Fibroblast of villous mesenchyme (primary cell): ENCODE results near the gene ACIN1. TPM values are rescaled to one million over a fixed set of nuclear protein-coding genes. Genes with fewer than 3 reads are reported as not detected.

Experiments
- DNase-seq: peaks from one replicate; pipeline ENCODE4 v3.0.0-alpha.2; 2010; ENCODE audit warnings: low read depth
- H3K4me3 ChIP-seq: 2 replicates; pipeline ENCODE4 v1.5.1; 2011; ENCODE audit warnings: low read depth, mild to moderate bottlenecking, low read length
- total RNA-seq: library from RNA; depleted of rRNA; stranded (reverse); fragments of >200 nt; gene quantifications from 2 replicates; pipeline ENCODE4 v1.2.3, GENCODE V29; 2012
- TF ChIP-seq, protein P1 (sequence below): IDR thresholded peaks from 2 replicates; pipeline ENCODE4 v1.5.1; 2012; ENCODE audit warnings: low read depth, mild to moderate bottlenecking, low read length; ENCODE audit not compliant: insufficient read depth

ACIN1 gene, protein sequence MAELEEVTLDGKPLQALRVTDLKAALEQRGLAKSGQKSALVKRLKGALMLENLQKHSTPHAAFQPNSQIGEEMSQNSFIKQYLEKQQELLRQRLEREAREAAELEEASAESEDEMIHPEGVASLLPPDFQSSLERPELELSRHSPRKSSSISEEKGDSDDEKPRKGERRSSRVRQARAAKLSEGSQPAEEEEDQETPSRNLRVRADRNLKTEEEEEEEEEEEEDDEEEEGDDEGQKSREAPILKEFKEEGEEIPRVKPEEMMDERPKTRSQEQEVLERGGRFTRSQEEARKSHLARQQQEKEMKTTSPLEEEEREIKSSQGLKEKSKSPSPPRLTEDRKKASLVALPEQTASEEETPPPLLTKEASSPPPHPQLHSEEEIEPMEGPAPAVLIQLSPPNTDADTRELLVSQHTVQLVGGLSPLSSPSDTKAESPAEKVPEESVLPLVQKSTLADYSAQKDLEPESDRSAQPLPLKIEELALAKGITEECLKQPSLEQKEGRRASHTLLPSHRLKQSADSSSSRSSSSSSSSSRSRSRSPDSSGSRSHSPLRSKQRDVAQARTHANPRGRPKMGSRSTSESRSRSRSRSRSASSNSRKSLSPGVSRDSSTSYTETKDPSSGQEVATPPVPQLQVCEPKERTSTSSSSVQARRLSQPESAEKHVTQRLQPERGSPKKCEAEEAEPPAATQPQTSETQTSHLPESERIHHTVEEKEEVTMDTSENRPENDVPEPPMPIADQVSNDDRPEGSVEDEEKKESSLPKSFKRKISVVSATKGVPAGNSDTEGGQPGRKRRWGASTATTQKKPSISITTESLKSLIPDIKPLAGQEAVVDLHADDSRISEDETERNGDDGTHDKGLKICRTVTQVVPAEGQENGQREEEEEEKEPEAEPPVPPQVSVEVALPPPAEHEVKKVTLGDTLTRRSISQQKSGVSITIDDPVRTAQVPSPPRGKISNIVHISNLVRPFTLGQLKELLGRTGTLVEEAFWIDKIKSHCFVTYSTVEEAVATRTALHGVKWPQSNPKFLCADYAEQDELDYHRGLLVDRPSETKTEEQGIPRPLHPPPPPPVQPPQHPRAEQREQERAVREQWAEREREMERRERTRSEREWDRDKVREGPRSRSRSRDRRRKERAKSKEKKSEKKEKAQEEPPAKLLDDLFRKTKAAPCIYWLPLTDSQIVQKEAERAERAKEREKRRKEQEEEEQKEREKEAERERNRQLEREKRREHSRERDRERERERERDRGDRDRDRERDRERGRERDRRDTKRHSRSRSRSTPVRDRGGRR
- 93.1 and 106 TPM in 2 replicates for total RNA-seq

DNA sequence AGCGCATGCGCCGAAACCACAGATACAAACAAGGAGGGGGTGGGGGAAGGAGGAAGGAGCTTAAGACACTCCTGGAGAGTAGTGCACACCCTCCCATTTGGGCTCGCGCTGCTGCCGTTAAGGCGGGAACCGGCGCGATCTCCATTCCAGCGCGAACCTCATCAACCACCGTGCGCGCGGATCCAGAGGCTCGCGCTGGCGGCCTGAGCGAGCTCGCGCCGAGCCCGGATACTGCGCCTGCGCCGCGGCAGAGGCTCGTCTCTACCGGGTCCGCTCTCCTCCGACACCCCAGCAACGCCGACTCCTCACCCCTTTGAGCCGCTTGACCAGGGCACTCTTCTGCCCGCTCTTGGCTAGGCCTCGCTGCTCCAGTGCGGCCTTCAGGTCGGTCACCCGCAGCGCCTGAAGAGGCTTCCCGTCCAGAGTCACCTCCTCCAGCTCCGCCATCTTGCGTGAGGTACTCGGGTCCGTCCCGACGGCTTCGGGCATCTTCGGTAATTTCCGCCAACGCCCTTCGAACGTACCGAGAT is at the start of gene ACIN1:
ACIN1 (minus strand) TSS at position 471 of the 530 bp plus-strand sequence; CDS start at position 447, 24 bp downstream.
- peak within 1 kb of the TSS; percentile 91 for H3K4me3 ChIP-seq
- TF ChIP-seq, protein P1, sequence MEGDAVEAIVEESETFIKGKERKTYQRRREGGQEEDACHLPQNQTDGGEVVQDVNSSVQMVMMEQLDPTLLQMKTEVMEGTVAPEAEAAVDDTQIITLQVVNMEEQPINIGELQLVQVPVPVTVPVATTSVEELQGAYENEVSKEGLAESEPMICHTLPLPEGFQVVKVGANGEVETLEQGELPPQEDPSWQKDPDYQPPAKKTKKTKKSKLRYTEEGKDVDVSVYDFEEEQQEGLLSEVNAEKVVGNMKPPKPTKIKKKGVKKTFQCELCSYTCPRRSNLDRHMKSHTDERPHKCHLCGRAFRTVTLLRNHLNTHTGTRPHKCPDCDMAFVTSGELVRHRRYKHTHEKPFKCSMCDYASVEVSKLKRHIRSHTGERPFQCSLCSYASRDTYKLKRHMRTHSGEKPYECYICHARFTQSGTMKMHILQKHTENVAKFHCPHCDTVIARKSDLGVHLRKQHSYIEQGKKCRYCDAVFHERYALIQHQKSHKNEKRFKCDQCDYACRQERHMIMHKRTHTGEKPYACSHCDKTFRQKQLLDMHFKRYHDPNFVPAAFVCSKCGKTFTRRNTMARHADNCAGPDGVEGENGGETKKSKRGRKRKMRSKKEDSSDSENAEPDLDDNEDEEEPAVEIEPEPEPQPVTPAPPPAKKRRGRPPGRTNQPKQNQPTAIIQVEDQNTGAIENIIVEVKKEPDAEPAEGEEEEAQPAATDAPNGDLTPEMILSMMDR: no peak
- peak; percentile 90 for DNase-seq

DNA sequence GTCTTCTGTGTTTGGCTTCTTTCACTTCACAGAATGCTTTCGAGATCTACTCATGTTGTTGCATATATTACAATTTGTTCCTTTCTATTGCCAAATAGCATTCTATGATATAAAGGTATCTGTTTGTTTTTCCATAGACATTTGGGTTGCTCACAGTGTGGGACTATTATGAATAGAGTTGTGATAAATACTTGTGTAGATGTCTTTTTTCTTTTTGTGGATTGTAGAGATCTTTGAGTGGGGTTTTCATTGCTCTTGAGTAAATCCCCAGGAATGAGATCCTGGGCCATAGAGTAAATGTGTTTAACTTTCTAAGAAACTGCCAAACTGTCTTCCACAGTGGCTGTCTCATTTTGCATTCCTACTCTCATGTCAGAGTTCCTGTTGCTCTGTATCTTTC is 49.0 kb upstream of the ACIN1 start:
- TF ChIP-seq, protein P1: no peak
- no peak for DNase-seq
- no peak overlapping the region for H3K4me3 ChIP-seq

DNA sequence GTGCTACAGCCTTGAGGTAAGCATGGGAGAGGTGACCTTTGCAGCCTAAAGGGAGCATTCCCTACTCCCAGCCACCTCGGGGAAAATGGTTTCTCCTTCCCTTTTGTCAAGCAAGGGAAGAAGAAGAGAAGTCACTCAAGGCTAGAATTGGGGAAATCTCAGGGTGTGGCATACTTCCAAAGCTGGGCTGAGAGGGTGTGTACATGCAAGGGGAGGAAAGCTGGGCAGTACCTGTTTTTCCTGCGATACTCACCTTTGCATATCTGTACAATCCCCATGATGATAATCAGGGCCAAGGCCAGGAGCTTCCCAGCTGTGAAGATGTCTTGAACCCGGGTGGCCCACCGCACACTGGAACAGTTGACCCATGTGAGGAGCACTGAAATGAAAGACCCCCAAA is 47.9 kb upstream of the ACIN1 start:
- DNase-seq: no peak
- TF ChIP-seq, protein P1: no peak
- H3K4me3 ChIP-seq: no peak overlapping the region

DNA sequence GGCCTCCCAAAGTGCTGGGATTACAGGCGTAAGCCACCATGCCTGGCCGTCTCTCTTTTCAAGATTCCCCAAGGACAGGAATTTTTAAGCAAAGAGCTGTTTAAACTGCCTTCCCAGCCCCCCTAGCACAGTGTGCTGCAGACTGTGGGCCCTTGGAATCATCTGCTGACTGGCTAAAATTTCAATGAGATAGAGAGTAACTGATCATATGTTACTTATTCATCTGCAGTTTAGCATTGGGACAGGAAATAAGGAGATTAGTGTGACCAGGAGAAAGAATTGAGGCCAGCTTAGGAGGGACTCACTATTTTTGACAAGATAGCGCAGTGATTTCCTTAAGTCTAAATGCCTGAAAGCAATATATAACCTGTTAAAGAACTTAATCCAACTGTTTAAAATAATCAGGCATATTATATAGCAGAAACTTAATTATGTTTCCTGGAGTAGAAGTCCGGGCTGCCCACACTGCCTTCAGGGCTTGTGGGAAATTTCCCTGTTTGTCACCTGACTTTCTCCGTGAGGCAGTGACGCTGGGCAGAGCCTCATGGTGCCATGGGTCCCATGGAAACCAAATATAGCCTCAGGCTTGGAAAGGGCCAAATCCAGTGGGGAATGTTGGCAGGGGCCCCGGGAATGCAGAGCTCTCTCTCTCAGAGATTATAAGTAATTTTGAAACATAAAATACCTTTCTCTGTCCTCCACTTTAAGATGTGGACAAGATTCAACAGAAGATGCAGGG is 46.9 kb upstream of the ACIN1 start:
- TF ChIP-seq, protein P1: no peak
- peak; percentile 46 for DNase-seq
- no peak overlapping the region for H3K4me3 ChIP-seq

DNA sequence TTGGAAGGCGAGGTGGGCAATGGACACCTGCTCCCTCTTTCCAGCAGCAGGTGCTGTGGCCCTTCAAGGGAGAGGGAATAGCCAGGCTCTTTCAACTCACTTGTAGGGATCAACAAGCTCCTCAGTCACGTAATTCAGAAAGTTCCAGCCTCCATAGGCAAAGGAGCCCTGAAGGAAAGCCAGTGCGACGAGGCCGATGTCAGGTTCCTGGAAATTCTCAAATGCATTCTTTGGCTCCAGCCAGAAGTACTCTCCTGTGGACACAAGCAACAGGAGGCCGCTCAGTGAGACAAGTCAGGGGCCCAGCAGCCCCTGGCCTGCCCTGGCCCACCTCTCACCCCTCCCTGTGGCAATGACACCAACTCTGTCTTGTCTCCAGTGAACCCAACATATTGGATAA is 45.4 kb upstream of the ACIN1 start:
- TF ChIP-seq, protein P1: no peak
- DNase-seq: no peak
- H3K4me3 ChIP-seq: no peak overlapping the region
